RWPE1 (cell line): Measurements from ENCODE around the gene CAB39L.

ENCODE experiments used
- CTCF ChIA-PET: fragments of 350-600 bp; sonication (Branson Sonifier 250); formaldehyde crosslinking; extraction: SDS; loops from one replicate; lab custom pipeline; 2021; lab: Yijun Ruan, JAX
- POLR2A ChIA-PET: fragments of 400-600 bp; formaldehyde crosslinking; extraction: SDS; loops from one replicate; lab custom pipeline; 2020; ENCODE audit warnings: antibody characterized with exemption; ENCODE audit not compliant: low non-redundant PET; lab: Yijun Ruan, JAX
- DNase-seq: peaks from one replicate; pipeline ENCODE4 v3.0.0; 2012; ENCODE audit warnings: low spot score
- H3K27ac ChIP-seq: fragments of 450-650 bp; 2 replicates; pipeline ENCODE4 v1.5.1; 2017
- CTCF ChIP-seq: fragments of 450-650 bp; conservative IDR thresholded peaks from 2 replicates; pipeline ENCODE4 v1.5.1; 2017; ENCODE audit warnings: low read depth, mild to moderate bottlenecking

Gene CAB39L

GRCh38 chr13:49444524-49445395 is 896 bp upstream of the CAB39L start:
- no peak for TF ChIP-seq CTCF
- ChIA-PET POLR2A (no interaction called here), CTCF (interaction anchor here (0.7 kb wide), 1 partner anchor 22 kb away, joined by 4 read pairs; no protein-coding TSS in a partner anchor)
- peak; percentile 55 for DNase-seq
- H3K27ac ChIP-seq = peak overlapping the region; percentile 98

GRCh38 chr13:49443357-49443703 is 534 bp downstream of the CAB39L start:
- ChIA-PET CTCF (interaction anchor here (0.6 kb wide), 2 partner anchors 11 to 50 kb away, joined by 3 read pairs; no protein-coding TSS in a partner anchor), POLR2A (interaction anchor here (0.6 kb wide), 2 partner anchors 130 to 346 kb away, joined by 3 to 4 read pairs; no protein-coding TSS in a partner anchor)
- H3K27ac ChIP-seq = peak overlapping the region; percentile 98
- TF ChIP-seq CTCF = no peak
- no peak for DNase-seq

DNA sequence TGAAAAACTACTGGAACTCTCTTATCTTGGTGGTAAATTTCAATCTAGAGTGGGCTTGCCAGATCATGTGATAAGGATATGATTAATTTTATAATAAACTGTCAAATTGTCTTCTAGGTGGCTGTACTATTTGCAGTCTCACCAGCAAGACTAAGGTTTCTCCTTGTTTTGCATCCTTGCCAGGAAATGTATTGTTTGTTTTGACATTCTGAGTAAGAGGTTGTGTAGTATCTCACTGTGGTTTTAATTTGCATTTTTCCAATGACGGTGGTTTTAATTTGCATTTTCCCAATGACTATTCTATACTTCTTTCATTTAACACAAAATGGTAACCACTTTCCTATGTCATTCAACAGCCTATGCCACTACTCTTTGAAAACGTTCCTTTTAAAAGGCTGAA is 2.0 kb downstream of the CAB39L start:
- ChIA-PET POLR2A (no interaction called here), CTCF (interaction anchor here (0.7 kb wide), 1 partner anchor 161 kb away, joined by 3 read pairs; no protein-coding TSS in a partner anchor)
- no peak for TF ChIP-seq CTCF
- H3K27ac ChIP-seq = no peak overlapping the region
- DNase-seq = no peak

- POLR2A ChIA-PET = no interaction called here
- no peak for TF ChIP-seq CTCF
- no peak overlapping the region for H3K27ac ChIP-seq
- DNase-seq = no peak
- CTCF ChIA-PET = interaction anchor here (0.6 kb wide), 1 partner anchor 160 kb away, joined by 5 read pairs; no protein-coding TSS in a partner anchor
Observed at GRCh38 chr13:49441312-49441711, 2.6 kb downstream of the CAB39L start.

- DNase-seq = no peak
- ChIA-PET CTCF (no interaction called here), POLR2A (no interaction called here)
- TF ChIP-seq CTCF = no peak
- no peak overlapping the region for H3K27ac ChIP-seq
Observed at GRCh38 chr13:49439609-49440008, 4.3 kb downstream of the CAB39L start.

DNA sequence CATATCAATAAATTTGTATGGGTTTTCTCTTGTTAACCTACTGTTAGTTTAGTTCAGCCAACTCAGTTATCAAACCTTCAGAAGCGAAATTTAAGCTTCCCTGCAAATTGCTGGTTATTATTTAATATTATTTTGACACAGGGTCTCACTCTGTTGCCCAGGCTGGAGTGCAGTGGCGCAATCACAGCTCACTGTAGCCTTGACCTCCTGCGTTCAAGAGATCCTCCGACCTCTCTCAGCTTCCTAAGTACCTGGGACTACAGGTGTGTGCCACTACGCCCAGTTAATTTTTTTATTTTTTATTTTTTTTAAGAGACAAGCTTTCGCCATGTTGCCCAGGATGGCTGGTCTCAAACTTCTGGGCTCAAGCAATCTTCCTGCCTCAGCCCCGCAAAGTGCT is 6.2 kb downstream of the CAB39L start:
- no peak overlapping the region for H3K27ac ChIP-seq
- TF ChIP-seq CTCF = no peak
- CTCF ChIA-PET = interaction anchor here (0.8 to 1.1 kb wide), 2 partner anchors 10 to 137 kb away, joined by 4 to 5 read pairs; no protein-coding TSS in a partner anchor
- POLR2A ChIA-PET = no interaction called here
- no peak for DNase-seq
